ENCODE measurements around the gene CAPZA1.
A peak's percentile ranks its signal among the peaks of the same experiment; 100 is the strongest.

DNA sequence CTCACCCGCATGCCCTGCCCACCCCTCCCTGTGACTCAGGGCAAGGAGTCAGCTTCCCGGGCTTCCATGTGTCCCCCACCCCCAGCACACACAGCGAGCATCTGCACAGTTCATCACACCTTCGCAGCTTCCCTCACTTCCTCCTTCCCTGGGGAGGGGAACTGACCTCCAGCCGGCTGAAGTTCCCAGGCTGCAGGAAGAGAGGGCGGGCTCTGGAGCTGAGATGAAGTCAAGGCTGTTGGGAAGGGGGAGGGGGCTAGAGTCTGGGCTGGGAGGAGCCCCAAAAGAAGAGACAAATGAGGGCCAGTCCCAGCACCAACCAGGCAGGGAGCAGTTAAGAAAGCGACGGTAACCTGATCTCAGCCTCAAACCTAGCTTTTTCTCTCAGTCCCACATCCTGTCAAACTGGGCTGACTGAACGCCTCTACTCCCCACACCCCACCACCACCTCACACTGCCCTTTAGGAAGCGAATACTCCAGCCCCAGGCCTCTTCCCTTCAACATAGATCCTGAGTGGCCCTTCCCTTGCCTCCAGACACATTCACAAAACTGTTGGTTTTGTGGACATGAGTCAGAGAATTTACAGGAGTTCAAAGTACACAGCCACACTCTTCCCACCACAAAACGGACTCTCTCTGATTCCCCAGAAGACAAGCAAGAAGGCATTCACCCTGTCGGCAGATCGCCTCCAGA lies 85.4 kb downstream of the CAPZA1 start:
- TF ChIP-seq, protein P1, sequence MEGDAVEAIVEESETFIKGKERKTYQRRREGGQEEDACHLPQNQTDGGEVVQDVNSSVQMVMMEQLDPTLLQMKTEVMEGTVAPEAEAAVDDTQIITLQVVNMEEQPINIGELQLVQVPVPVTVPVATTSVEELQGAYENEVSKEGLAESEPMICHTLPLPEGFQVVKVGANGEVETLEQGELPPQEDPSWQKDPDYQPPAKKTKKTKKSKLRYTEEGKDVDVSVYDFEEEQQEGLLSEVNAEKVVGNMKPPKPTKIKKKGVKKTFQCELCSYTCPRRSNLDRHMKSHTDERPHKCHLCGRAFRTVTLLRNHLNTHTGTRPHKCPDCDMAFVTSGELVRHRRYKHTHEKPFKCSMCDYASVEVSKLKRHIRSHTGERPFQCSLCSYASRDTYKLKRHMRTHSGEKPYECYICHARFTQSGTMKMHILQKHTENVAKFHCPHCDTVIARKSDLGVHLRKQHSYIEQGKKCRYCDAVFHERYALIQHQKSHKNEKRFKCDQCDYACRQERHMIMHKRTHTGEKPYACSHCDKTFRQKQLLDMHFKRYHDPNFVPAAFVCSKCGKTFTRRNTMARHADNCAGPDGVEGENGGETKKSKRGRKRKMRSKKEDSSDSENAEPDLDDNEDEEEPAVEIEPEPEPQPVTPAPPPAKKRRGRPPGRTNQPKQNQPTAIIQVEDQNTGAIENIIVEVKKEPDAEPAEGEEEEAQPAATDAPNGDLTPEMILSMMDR (IDR thresholded peaks at IDR 0.05; ENCODE audit: extremely low read depth in 1 of 2, insufficient read depth in 1 of 2, low read depth in 1 of 2, low read length in 2 of 2): no peak
- peak; percentile 89 for TF ChIP-seq POLR2AphosphoS5 (IDR thresholded peaks at IDR 0.05; ENCODE audit: insufficient read depth, low read depth, low read length)

Measured in endothelial cell of umbilical vein (primary cell).